HAP-1 (cell line): ENCODE measurements around the gene SHROOM1.
"Not testable (repeated sequence)": the region's sequence is repeated elsewhere in the genome, so short reads cannot be mapped to it uniquely, and the experiment has no call there.

ENCODE experiments used
- DNase-seq, 2 experiments: peaks; one replicate each; pipeline ENCODE4 v3.0.0-alpha.2; 2016 to 2020; ENCODE audit warnings: low spot score in 2 of 2
- H3K27me3 ChIP-seq: fragments of 250-450 bp; sonication (Bioruptor Pico); 2 replicates; pipeline ENCODE4 v1.5.1; 2020; ENCODE audit warnings: low read depth, mild to moderate bottlenecking, moderate library complexity
- H3K36me3 ChIP-seq: fragments of 250-450 bp; sonication (Bioruptor Pico); replicated peaks from 2 replicates; pipeline ENCODE4 v1.5.1; 2020; ENCODE audit warnings: mild to moderate bottlenecking
- H3K4me1 ChIP-seq: fragments of 250-450 bp; sonication (Bioruptor Pico); 2 replicates; pipeline ENCODE4 v1.5.1; 2020; ENCODE audit warnings: mild to moderate bottlenecking
- H3K4me3 ChIP-seq: fragments of 250-450 bp; sonication (Bioruptor Pico); 2 replicates; pipeline ENCODE4 v1.5.1; 2020; ENCODE audit warnings: mild to moderate bottlenecking, moderate library complexity
- H3K9me3 ChIP-seq: fragments of 250-450 bp; sonication (Bioruptor Pico); 2 replicates; pipeline ENCODE4 v1.5.1; 2020; ENCODE audit warnings: mild to moderate bottlenecking, moderate library complexity
- in situ Hi-C: fragments of 300-500 bp; cut with MboI; formaldehyde crosslinking; loops from 3 replicates; pipeline ENCODE4 v1.14.3; 2020; ENCODE audit warnings: low sequenced_read_pairs, inconsistent platforms, mixed read lengths

The SHROOM1 gene

GRCh38 chr5:132814503-132815294, 15.7 kb downstream of the SHROOM1 start:
- in situ Hi-C loops, result no loop called here
- Histone ChIP-seq H3K27me3 (no peaks in the 10 kb centered on the region), H3K4me3 (no peak overlapping the region), H3K9me3 (no peaks in the 10 kb centered on the region), H3K36me3 (no peaks in the 10 kb centered on the region), H3K4me1 (peaks cover 5% of the 10 kb centered on the region)
- DNase-seq, result no peak

DNA sequence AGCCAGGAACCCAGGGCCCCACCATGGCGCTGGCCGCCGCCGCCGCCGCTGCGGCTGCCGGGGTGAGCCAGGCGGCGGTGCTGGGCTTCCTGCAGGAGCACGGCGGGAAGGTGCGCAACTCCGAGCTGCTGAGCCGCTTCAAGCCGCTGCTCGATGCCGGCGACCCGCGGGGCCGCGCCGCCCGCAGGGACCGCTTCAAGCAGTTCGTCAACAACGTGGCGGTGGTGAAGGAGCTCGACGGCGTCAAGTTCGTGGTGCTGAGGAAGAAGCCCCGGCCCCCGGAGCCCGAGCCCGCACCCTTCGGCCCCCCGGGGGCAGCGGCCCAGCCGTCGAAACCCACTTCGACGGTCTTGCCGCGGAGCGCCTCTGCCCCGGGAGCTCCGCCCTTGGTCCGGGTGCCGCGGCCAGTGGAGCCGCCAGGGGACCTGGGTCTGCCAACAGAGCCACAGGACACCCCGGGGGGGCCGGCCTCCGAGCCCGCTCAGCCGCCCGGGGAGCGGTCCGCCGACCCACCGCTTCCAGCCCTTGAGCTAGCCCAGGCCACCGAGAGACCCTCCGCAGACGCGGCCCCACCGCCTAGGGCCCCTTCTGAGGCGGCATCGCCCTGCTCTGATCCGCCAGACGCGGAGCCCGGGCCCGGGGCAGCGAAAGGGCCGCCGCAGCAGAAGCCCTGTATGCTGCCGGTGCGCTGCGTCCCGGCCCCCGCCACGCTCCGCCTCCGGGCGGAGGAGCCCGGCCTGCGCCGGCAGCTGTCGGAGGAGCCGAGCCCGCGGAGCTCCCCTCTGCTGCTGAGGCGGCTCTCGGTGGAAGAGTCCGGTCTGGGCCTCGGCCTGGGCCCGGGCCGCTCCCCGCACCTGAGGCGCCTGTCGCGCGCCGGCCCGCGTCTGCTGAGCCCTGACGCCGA, 16.6 kb downstream of the SHROOM1 start:
- peaks cover 5% of the 10 kb centered on the region for H3K4me1 ChIP-seq
- no peaks in the 10 kb centered on the region for H3K36me3 ChIP-seq
- H3K4me3 ChIP-seq, result peak overlapping the region; percentile 22
- in situ Hi-C loops, result no loop called here
- no peaks in the 10 kb centered on the region for H3K27me3 ChIP-seq
- no peaks in the 10 kb centered on the region for H3K9me3 ChIP-seq
- peak; percentile 18 to 51 for DNase-seq

DNA sequence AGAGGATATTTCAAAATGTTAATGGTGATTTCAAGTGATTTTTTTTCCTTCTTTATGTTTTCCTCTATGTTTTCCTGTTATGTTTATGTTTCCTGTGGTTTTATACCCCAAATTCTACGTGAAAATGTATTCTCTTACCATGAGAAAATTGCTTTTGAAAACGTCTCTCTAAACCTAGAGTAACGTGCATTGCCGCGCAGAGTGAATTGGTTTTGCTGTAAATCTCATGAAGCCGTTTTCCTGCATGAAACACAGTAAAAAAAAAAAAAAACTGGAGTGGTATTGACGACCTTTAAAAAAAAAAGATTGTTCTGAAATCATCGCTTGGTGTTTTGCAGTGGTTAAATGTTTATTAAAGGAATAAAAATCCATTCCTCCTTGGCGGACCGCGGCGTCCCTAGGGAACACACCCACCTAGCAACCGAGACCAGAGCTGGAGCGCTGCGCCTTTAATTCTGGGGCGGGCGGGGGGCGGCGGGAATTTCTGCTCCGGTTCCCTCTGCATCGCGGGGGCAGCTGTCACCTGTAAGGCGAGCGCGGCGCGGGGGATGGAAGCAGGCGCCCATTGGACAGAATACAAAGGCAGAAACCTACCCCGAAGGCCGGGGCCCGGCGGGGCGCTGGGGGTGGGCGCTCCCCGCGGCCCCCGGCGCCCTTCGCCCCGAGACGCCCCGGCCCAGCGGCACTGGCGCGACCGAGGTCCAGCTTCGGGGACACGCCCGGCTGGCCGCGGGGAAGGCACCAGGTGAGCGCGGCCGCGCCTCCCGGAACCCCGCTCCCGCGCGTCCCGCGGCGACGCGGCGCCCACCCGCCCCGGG, 17.5 kb downstream of the SHROOM1 start, which contains the start of gene SOWAHA:
Gene SOWAHA, plus strand, starts transcription at position 522 of the 818 bp plus-strand sequence. CDS start 320 bp downstream, outside the sequence.
- peaks cover 7% of the 10 kb centered on the region for H3K4me1 ChIP-seq
- no peaks in the 10 kb centered on the region for H3K27me3 ChIP-seq
- H3K9me3 ChIP-seq, result no peaks in the 10 kb centered on the region
- in situ Hi-C loops, result no loop called here
- H3K4me3 ChIP-seq, result peak within 1 kb of the TSS; percentile 38
- DNase-seq, result peak; percentile 19 to 76
- H3K36me3 ChIP-seq, result no peaks in the 10 kb centered on the region

GRCh38 chr5:132812123-132812765, 18.2 kb downstream of the SHROOM1 start:
- H3K4me1 ChIP-seq, result peaks cover 7% of the 10 kb centered on the region
- H3K36me3 ChIP-seq, result no peaks in the 10 kb centered on the region
- no peaks in the 10 kb centered on the region for H3K9me3 ChIP-seq
- no peaks in the 10 kb centered on the region for H3K27me3 ChIP-seq
- peak overlapping the region; percentile 38; the same call in 1 of the 2 replicates for H3K4me3 ChIP-seq
- DNase-seq, result no peak
- in situ Hi-C loops, result no loop called here

DNA sequence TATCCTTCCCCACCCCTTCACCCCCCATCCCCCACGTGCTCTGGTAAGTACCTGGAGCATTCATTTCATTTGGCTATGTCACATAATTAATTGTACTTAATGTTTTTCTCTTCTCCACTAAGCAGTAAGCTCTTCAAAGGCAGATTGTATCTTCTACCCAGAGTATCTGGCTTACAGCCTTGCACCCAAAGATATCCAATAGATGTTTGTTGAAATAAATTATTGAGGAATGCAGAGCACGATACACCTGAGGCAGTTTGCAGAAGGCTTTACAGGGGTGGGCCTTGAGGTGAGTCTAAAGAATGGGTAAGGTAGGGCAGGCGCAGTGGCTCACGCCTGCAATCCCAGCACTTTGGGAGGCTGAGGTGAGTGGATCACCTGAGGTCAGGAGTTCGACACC, 19.8 kb downstream of the SHROOM1 start:
- no peaks in the 10 kb centered on the region for H3K27me3 ChIP-seq
- no peaks in the 10 kb centered on the region for H3K36me3 ChIP-seq
- H3K4me1 ChIP-seq, result peaks cover 7% of the 10 kb centered on the region
- no peaks in the 10 kb centered on the region for H3K9me3 ChIP-seq
- no peak for DNase-seq
- in situ Hi-C loops, result no loop called here
- no peak overlapping the region for H3K4me3 ChIP-seq

DNA sequence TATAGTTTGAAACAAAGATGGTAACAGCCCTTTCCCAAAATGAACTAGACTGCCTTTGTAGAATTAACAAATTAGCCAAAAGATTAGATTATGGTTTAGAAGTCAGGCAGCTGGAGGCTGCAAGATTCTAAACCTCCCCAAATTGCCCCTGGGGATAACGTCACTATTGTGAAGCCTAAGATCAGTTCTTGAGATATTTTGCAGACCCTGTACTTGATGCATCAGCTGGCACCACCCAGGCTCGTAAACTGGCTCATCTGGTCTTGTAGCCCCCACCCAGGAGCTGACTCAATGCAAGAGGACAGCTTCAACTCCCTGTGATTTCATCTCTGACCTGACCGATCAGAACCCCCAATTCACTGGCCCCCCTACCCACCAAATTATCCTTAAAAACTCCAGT, 21.6 kb downstream of the SHROOM1 start:
- DNase-seq, result no peak
- Histone ChIP-seq H3K4me3 (no peak overlapping the region), H3K36me3 (no peaks in the 10 kb centered on the region), H3K27me3 (no peaks in the 10 kb centered on the region), H3K4me1 (peaks cover 7% of the 10 kb centered on the region), H3K9me3 (0 out of 2 replicates have a peak, but pooled peaks cover 2% of the 10 kb centered on the region)
- in situ Hi-C loops, result no loop called here

DNA sequence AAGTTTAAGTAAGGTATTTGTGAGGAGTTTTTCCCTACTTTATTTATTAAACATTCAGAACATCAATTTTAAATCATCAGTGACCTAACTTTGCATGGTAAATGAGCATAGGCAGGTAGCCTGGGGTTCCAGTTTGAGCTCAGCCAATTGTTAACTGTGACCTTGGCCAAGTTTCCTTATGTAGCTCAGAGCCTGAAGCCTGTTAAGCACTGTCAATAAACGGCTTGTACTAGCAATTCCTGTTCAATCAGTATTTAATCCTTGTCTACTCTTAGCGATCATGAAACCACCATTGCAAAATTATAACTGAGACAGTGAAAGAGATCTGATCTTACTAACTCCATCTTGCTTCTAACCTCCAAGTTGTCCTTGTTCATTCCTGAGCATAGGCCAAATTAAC, 22.0 kb downstream of the SHROOM1 start:
- no peaks in the 10 kb centered on the region for H3K27me3 ChIP-seq
- in situ Hi-C loops, result no loop called here
- H3K4me1 ChIP-seq, result peaks cover 7% of the 10 kb centered on the region
- no peak overlapping the region for H3K4me3 ChIP-seq
- H3K36me3 ChIP-seq, result no peaks in the 10 kb centered on the region
- H3K9me3 ChIP-seq, result 0 out of 2 replicates have a peak, but pooled peaks cover 2% of the 10 kb centered on the region
- no peak for DNase-seq

- in situ Hi-C loops, result no loop called here
- Histone ChIP-seq H3K27me3 (no peaks in the 10 kb centered on the region), H3K9me3 (0 out of 2 replicates have a peak, but pooled peaks cover 2% of the 10 kb centered on the region)
Observed at GRCh38 chr5:132807163-132807838, 23.1 kb downstream of the SHROOM1 start.

GRCh38 chr5:132806804-132807162, 23.7 kb downstream of the SHROOM1 start:
- H3K36me3 ChIP-seq, in situ Hi-C loops, H3K27me3 ChIP-seq, H3K4me1 ChIP-seq, H3K4me3 ChIP-seq, H3K9me3 ChIP-seq, DNase-seq: not testable (repeated sequence)

More at GRCh38 chr5:132807163-132807838, 23.1 kb downstream of the SHROOM1 start:
- H3K4me1 ChIP-seq, result peaks cover 3% of the 10 kb centered on the region; the same call in 1 of the 2 replicates
- DNase-seq, result peak; percentile 21 to 60
- no peak overlapping the region for H3K4me3 ChIP-seq
- no peaks in the 10 kb centered on the region for H3K36me3 ChIP-seq

- H3K4me3 ChIP-seq, H3K9me3 ChIP-seq, H3K36me3 ChIP-seq, H3K4me1 ChIP-seq, H3K27me3 ChIP-seq, DNase-seq, in situ Hi-C loops: not testable (repeated sequence)
Observed at GRCh38 chr5:132805872-132806271, 24.6 kb downstream of the SHROOM1 start.

DNA sequence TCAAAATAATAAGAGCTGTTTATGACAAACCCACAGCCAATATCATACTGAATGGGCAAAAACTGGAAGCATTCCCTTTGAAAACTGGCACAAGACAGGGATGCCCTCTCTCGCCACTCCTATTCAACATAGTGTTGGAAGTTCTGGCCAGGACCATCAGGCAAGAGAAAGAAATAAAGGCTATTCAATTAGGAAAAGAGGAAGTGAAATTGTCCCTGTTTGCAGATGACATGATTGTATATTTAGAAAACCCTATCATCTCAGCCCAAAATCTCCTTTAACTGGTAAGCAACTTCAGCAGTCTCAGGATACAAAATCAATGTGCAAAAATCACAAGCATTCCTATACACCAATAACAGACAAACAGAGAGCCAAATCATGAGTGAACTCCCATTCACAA, 26.2 kb downstream of the SHROOM1 start:
- H3K9me3 ChIP-seq, in situ Hi-C loops, DNase-seq, H3K36me3 ChIP-seq, H3K27me3 ChIP-seq, H3K4me1 ChIP-seq, H3K4me3 ChIP-seq: not testable (repeated sequence)

DNA sequence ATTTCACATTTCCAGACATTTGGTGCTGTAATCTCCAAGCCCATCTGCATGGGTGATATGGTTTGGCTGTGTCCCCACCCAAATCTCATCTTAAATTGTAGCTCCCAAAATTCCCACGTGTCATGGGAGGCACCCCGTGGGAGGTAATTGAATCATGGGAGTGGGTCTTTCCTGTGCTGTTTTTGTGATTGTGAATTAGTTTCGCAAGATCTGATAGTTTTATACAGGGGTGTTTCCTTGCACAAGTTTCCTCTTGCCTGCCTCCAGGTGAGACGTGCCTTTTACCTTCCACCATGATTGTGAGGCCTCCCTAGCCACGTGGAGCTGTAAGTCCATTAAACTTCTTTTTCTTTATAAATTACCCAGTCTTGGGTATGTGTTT, 27.8 kb downstream of the SHROOM1 start:
- H3K36me3 ChIP-seq, DNase-seq, in situ Hi-C loops, H3K4me3 ChIP-seq, H3K4me1 ChIP-seq, H3K9me3 ChIP-seq, H3K27me3 ChIP-seq: not testable (repeated sequence)
